ENCODE measurements around the gene IRF1. TPM values are rescaled to one million over a fixed set of nuclear protein-coding genes. Genes with fewer than 3 reads are reported as not detected.
A peak's percentile ranks its signal among the peaks of the same experiment; 100 is the strongest.

IRF1 gene
- total and polyA plus RNA-seq, 8 donors, result 15.1 to 93.3 (median 19.5) TPM

GRCh38 chr5:132437604-132438266, 52.8 kb downstream of the IRF1 start:
- Histone ChIP-seq H3K4me3 (no peak overlapping the region), H3K27ac (peak overlapping the region; percentile 63 to 79), H3K27me3 (no peaks in the 10 kb centered on the region), H3K9me3 (no peaks in the 10 kb centered on the region), H3K4me1 (peaks cover 40 to 83% of the 10 kb centered on the region in 2 donors), H3K36me3 (no peaks in the 10 kb centered on the region)
- DNase-seq, result peak; percentile 63 to 89 (median 87)
- intact Hi-C loops (cut with DNase I), result no loop called here
- ATAC-seq, result peak; percentile 84
- TF ChIP-seq, protein P1, sequence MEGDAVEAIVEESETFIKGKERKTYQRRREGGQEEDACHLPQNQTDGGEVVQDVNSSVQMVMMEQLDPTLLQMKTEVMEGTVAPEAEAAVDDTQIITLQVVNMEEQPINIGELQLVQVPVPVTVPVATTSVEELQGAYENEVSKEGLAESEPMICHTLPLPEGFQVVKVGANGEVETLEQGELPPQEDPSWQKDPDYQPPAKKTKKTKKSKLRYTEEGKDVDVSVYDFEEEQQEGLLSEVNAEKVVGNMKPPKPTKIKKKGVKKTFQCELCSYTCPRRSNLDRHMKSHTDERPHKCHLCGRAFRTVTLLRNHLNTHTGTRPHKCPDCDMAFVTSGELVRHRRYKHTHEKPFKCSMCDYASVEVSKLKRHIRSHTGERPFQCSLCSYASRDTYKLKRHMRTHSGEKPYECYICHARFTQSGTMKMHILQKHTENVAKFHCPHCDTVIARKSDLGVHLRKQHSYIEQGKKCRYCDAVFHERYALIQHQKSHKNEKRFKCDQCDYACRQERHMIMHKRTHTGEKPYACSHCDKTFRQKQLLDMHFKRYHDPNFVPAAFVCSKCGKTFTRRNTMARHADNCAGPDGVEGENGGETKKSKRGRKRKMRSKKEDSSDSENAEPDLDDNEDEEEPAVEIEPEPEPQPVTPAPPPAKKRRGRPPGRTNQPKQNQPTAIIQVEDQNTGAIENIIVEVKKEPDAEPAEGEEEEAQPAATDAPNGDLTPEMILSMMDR (IDR thresholded peaks at IDR 0.05), result no peak

GRCh38 chr5:132436936-132437335, 53.6 kb downstream of the IRF1 start:
- Histone ChIP-seq H3K4me1 (peaks cover 40 to 87% of the 10 kb centered on the region in 2 donors), H3K36me3 (no peaks in the 10 kb centered on the region), H3K27me3 (no peaks in the 10 kb centered on the region), H3K9me3 (no peaks in the 10 kb centered on the region), H3K4me3 (no peak overlapping the region), H3K27ac (peak overlapping the region; percentile 63 to 79)
- TF ChIP-seq, protein P1 (IDR thresholded peaks at IDR 0.05), result no peak
- DNase-seq, result no peak
- no peak for ATAC-seq
- intact Hi-C loops (cut with DNase I), result no loop called here

GRCh38 chr5:132435886-132436285, 54.7 kb downstream of the IRF1 start:
- Histone ChIP-seq H3K36me3 (no peaks in the 10 kb centered on the region), H3K4me3 (no peak overlapping the region), H3K9me3 (no peaks in the 10 kb centered on the region), H3K27ac (peak overlapping the region in 1 of 2 donors; percentile 79), H3K4me1 (peaks cover 40 to 95% of the 10 kb centered on the region in 2 donors), H3K27me3 (no peaks in the 10 kb centered on the region)
- intact Hi-C loops (cut with DNase I), result no loop called here
- ATAC-seq, result no peak
- DNase-seq, result no peak
- TF ChIP-seq, protein P1 (IDR thresholded peaks at IDR 0.05), result no peak

GRCh38 chr5:132435447-132435846, 55.1 kb downstream of the IRF1 start:
- ATAC-seq (no peak), DNase-seq (no peak)
- H3K9me3 ChIP-seq, result no peaks in the 10 kb centered on the region
- intact Hi-C loops (cut with DNase I), result no loop called here
- peaks cover 40 to 95% of the 10 kb centered on the region in 2 donors for H3K4me1 ChIP-seq
- peak overlapping the region in 1 of 2 donors; percentile 79 for H3K27ac ChIP-seq
- no peaks in the 10 kb centered on the region for H3K27me3 ChIP-seq
- TF ChIP-seq, protein P1 (IDR thresholded peaks at IDR 0.05), result no peak
- no peaks in the 10 kb centered on the region for H3K36me3 ChIP-seq
- H3K4me3 ChIP-seq, result no peak overlapping the region

DNA sequence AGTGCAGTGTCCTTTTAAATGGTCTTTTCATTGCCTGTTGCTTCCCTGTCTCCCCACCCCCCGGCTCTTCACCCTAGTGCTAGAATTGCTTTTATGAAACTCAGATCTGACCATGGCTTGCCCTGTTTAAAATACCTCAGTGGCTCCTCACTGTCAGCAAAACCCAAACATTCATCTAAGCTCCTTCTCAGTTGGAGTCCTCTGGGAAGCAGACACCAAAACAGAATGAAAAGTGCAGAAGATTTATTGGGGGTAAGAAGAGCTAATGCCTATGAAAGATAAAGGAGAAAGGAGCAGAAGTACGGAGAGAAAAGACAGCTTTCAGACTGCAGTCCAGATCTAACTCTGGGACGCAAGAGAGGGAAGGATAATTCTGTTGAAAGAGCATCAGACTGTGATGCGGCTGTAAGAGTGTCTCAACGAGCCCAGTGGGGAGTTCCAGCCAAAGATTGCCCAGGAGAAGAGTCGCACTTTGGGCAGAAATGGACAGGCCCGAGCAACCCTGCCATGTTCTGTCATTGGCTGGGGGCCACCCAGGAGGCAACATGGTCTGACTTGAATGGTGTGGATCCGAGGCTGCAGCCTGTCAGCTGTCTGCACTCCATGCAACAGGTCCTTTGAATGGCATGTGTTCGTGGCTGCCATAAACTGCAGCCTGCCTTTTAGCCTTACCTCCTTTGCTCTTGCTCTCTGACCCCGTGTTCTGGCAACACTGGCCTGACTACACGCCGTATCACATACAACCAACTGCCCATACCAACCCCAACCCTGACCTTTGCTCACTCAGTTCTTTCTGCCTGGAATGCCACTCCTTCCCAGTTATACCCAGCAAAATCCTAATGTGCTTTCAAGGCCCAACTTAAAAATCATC, 55.9 kb downstream of the IRF1 start:
- DNase-seq, result no peak
- H3K9me3 ChIP-seq, result no peaks in the 10 kb centered on the region
- no peak for ATAC-seq
- H3K27me3 ChIP-seq, result no peaks in the 10 kb centered on the region
- H3K4me1 ChIP-seq, result peaks cover 37 to 95% of the 10 kb centered on the region in 2 donors
- no peaks in the 10 kb centered on the region for H3K36me3 ChIP-seq
- no peak overlapping the region for H3K4me3 ChIP-seq
- TF ChIP-seq, protein P1 (IDR thresholded peaks at IDR 0.05), result no peak
- H3K27ac ChIP-seq, result peak overlapping the region in 1 of 2 donors; percentile 79
- intact Hi-C loops (cut with DNase I), result no loop called here
